ENCODE measurements around the gene SRCAP.

DNA sequence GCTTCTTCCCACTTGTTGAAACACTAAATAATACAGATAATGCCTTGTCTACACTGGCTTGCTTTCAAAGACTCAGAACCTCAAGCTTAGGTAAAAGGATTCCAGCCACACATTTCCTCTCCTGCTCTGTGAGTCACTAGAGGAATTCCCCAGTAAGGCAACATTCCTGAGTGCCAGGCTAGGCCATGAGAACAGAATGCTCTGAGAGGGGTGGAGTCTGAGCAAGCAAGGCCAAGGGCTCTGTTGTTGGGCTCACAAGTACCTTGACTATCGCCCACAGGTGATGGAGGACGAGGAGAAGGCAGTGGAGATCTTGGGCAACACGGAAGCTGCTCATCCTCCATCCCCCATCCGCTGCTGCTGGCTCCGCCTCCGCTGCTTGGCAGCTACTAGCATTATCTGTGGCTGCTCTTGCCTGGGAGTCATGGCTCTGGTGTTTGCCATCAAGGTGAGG, 42.5 kb downstream of the SRCAP start:
- TF ChIP-seq, protein P1, sequence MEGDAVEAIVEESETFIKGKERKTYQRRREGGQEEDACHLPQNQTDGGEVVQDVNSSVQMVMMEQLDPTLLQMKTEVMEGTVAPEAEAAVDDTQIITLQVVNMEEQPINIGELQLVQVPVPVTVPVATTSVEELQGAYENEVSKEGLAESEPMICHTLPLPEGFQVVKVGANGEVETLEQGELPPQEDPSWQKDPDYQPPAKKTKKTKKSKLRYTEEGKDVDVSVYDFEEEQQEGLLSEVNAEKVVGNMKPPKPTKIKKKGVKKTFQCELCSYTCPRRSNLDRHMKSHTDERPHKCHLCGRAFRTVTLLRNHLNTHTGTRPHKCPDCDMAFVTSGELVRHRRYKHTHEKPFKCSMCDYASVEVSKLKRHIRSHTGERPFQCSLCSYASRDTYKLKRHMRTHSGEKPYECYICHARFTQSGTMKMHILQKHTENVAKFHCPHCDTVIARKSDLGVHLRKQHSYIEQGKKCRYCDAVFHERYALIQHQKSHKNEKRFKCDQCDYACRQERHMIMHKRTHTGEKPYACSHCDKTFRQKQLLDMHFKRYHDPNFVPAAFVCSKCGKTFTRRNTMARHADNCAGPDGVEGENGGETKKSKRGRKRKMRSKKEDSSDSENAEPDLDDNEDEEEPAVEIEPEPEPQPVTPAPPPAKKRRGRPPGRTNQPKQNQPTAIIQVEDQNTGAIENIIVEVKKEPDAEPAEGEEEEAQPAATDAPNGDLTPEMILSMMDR (IDR thresholded peaks at IDR 0.05), result no peak
- TF ChIP-seq EZH2 (IDR thresholded peaks at IDR 0.05), result no peak

Measured in neural progenitor cell (in vitro differentiated cells).